Measurements from ENCODE around the gene ATF2. TPM values are rescaled to one million over a fixed set of nuclear protein-coding genes. Genes with fewer than 3 reads are reported as not detected.

The ATF2 gene
- polyA plus RNA-seq: 27.8 TPM

GRCh38 chr2:175167792-175168563 is at the start of gene ATF2:
TSS of gene ATF2 (minus strand) at chr2:175168203. CDS start at chr2:175136443, 31,760 bp downstream.
- H3K36me3 Mint-ChIP-seq: peaks cover 3% of the 10 kb centered on the region

GRCh38 chr2:175207741-175208438 is 39.9 kb upstream of the ATF2 start:
- Mint-ChIP-seq H3K27ac (no peak overlapping the region), H3K36me3 (no peaks in the 10 kb centered on the region)

More at GRCh38 chr2:175167792-175168563, at the start of gene ATF2:
- Mint-ChIP-seq H3K4me1 (peaks cover 23 to 31% (median 27%) of the 10 kb centered on the region in 3 donors), H3K9me3 (no peaks in the 10 kb centered on the region), H3K27me3 (no peaks in the 10 kb centered on the region), H3K27ac (peak within 1 kb of the TSS; percentile 83 to 99 (median 93)), H3K4me3 (peak within 1 kb of the TSS; percentile 92 to 100 (median 96))

GRCh38 chr2:175206866-175207265 is 38.9 kb upstream of the ATF2 start:
- H3K27ac Mint-ChIP-seq: no peak overlapping the region
- H3K27me3 Mint-ChIP-seq: no peaks in the 10 kb centered on the region
- H3K36me3 Mint-ChIP-seq: no peaks in the 10 kb centered on the region
- peaks cover 0 to 5% (median 0%) of the 10 kb centered on the region in 3 donors for H3K9me3 Mint-ChIP-seq
- no peak overlapping the region for H3K4me3 Mint-ChIP-seq
- H3K4me1 Mint-ChIP-seq: peaks cover 0 to 6% (median 5%) of the 10 kb centered on the region in 3 donors

More at GRCh38 chr2:175207741-175208438, 39.9 kb upstream of the ATF2 start:
- Mint-ChIP-seq H3K9me3 (peaks cover 0 to 5% (median 0%) of the 10 kb centered on the region in 3 donors), H3K4me3 (no peak overlapping the region), H3K4me1 (peaks cover 0 to 6% (median 5%) of the 10 kb centered on the region in 3 donors), H3K27me3 (peaks cover 2% of the 10 kb centered on the region)

- H3K36me3 Mint-ChIP-seq: no peaks in the 10 kb centered on the region
- no peak overlapping the region for H3K27ac Mint-ChIP-seq
- H3K4me1 Mint-ChIP-seq: peaks cover 0 to 6% (median 5%) of the 10 kb centered on the region in 3 donors
- H3K27me3 Mint-ChIP-seq: no peaks in the 10 kb centered on the region
- H3K9me3 Mint-ChIP-seq: peaks cover 0 to 3% (median 0%) of the 10 kb centered on the region in 3 donors
- no peak overlapping the region for H3K4me3 Mint-ChIP-seq
These were observed 37.5 kb upstream of the ATF2 start for GRCh38 chr2:175205523-175205922.

- peaks cover 0 to 6% (median 5%) of the 10 kb centered on the region in 3 donors for H3K4me1 Mint-ChIP-seq
- H3K4me3 Mint-ChIP-seq: no peak overlapping the region
- no peaks in the 10 kb centered on the region for H3K36me3 Mint-ChIP-seq
- peaks cover 0 to 6% (median 0%) of the 10 kb centered on the region in 3 donors for H3K9me3 Mint-ChIP-seq
- H3K27ac Mint-ChIP-seq: peak overlapping the region in 1 of 3 donors; percentile 48
- peaks cover 1% of the 10 kb centered on the region for H3K27me3 Mint-ChIP-seq
These were observed 35.9 kb upstream of the ATF2 start for GRCh38 chr2:175203621-175204496.

- H3K36me3 Mint-ChIP-seq: peaks cover 6% of the 10 kb centered on the region
- peaks cover 8% of the 10 kb centered on the region for H3K27me3 Mint-ChIP-seq
- no peak overlapping the region for H3K4me3 Mint-ChIP-seq
- H3K4me1 Mint-ChIP-seq: peaks cover 0 to 3% (median 0%) of the 10 kb centered on the region in 3 donors
- no peak overlapping the region for H3K27ac Mint-ChIP-seq
- peaks cover 0 to 13% (median 2%) of the 10 kb centered on the region in 3 donors for H3K9me3 Mint-ChIP-seq
These were observed 27.0 kb upstream of the ATF2 start for GRCh38 chr2:175195012-175195411.

GRCh38 chr2:175188761-175189160 is 20.8 kb upstream of the ATF2 start:
- Mint-ChIP-seq H3K36me3 (peaks cover 4% of the 10 kb centered on the region), H3K4me3 (no peak overlapping the region), H3K27ac (no peak overlapping the region), H3K27me3 (peaks cover 7% of the 10 kb centered on the region), H3K4me1 (peaks cover 0 to 3% (median 0%) of the 10 kb centered on the region in 3 donors), H3K9me3 (peaks cover 0 to 10% (median 2%) of the 10 kb centered on the region in 3 donors)

GRCh38 chr2:175187378-175187777 is 19.4 kb upstream of the ATF2 start:
- no peak overlapping the region for H3K27ac Mint-ChIP-seq

GRCh38 chr2:175183674-175184073 is 15.7 kb upstream of the ATF2 start:
- peaks cover 0 to 3% (median 0%) of the 10 kb centered on the region in 3 donors for H3K9me3 Mint-ChIP-seq
- H3K27ac Mint-ChIP-seq: peak overlapping the region in 1 of 3 donors; percentile 43
- H3K27me3 Mint-ChIP-seq: no peaks in the 10 kb centered on the region
- peaks cover 5% of the 10 kb centered on the region for H3K36me3 Mint-ChIP-seq
- peaks cover 12 to 15% (median 12%) of the 10 kb centered on the region in 3 donors for H3K4me1 Mint-ChIP-seq
- H3K4me3 Mint-ChIP-seq: peak overlapping the region in 1 of 4 donors; percentile 52

More at GRCh38 chr2:175187378-175187777, 19.4 kb upstream of the ATF2 start:
- H3K4me3 Mint-ChIP-seq: no peak overlapping the region
- H3K36me3 Mint-ChIP-seq: peaks cover 4% of the 10 kb centered on the region
- H3K9me3 Mint-ChIP-seq: peaks cover 0 to 8% (median 0%) of the 10 kb centered on the region in 3 donors
- H3K4me1 Mint-ChIP-seq: no peaks in the 10 kb centered on the region
- H3K27me3 Mint-ChIP-seq: peaks cover 6% of the 10 kb centered on the region

GRCh38 chr2:175181877-175182308 is 13.9 kb upstream of the ATF2 start:
- H3K9me3 Mint-ChIP-seq: peaks cover 0 to 3% (median 0%) of the 10 kb centered on the region in 3 donors
- H3K27me3 Mint-ChIP-seq: no peaks in the 10 kb centered on the region
- H3K4me3 Mint-ChIP-seq: peak overlapping the region; percentile 63 to 96 (median 92)
- peak overlapping the region; percentile 56 to 98 (median 96) for H3K27ac Mint-ChIP-seq
- H3K36me3 Mint-ChIP-seq: peaks cover 5% of the 10 kb centered on the region
- H3K4me1 Mint-ChIP-seq: peaks cover 12 to 15% (median 12%) of the 10 kb centered on the region in 3 donors

- Mint-ChIP-seq H3K36me3 (peaks cover 5% of the 10 kb centered on the region), H3K4me3 (peak within 1 kb of the TSS; percentile 63 to 96 (median 92)), H3K27ac (peak within 1 kb of the TSS; percentile 56 to 98 (median 96)), H3K27me3 (no peaks in the 10 kb centered on the region), H3K4me1 (peaks cover 12 to 18% (median 15%) of the 10 kb centered on the region in 3 donors), H3K9me3 (peaks cover 0 to 3% (median 0%) of the 10 kb centered on the region in 3 donors)
These were observed 13.3 kb upstream of the ATF2 start, which contains the start of gene ATP5MC3 for GRCh38 chr2:175181104-175181876. TSS of gene ATP5MC3 (minus strand) at chr2:175181710. CDS start at chr2:175181393, 317 bp downstream.

GRCh38 chr2:175180701-175181103 is 12.7 kb upstream of the ATF2 start:
- Mint-ChIP-seq H3K4me3 (peak overlapping the region; percentile 63 to 96 (median 92)), H3K27me3 (no peaks in the 10 kb centered on the region), H3K36me3 (peaks cover 5% of the 10 kb centered on the region), H3K9me3 (peaks cover 0 to 3% (median 0%) of the 10 kb centered on the region in 3 donors), H3K27ac (peak overlapping the region; percentile 56 to 98 (median 96)), H3K4me1 (peaks cover 12 to 21% (median 15%) of the 10 kb centered on the region in 3 donors)

GRCh38 chr2:175176624-175177023 is 8.6 kb upstream of the ATF2 start:
- Mint-ChIP-seq H3K4me1 (peaks cover 14 to 30% (median 17%) of the 10 kb centered on the region in 3 donors), H3K27ac (no peak overlapping the region), H3K9me3 (peaks cover 0 to 2% (median 0%) of the 10 kb centered on the region in 3 donors), H3K27me3 (no peaks in the 10 kb centered on the region), H3K36me3 (peaks cover 7% of the 10 kb centered on the region), H3K4me3 (peak overlapping the region in 1 of 4 donors; percentile 20)

Measured in IgD-negative memory B cell (primary cell).